ENCODE results near the gene TXNDC8. TPM values are rescaled to one million over a fixed set of nuclear protein-coding genes. Genes with fewer than 3 reads are reported as not detected.

The TXNDC8 gene
- total RNA-seq, 1 donor from 2014 or later: not detected

- H3K27ac ChIP-seq: peak overlapping the region; percentile 95
- TF ChIP-seq CTCF (IDR thresholded peaks at IDR 0.05) (no peak), POLR2A (IDR thresholded peaks at IDR 0.05) (peak in 1 of 2 donors; percentile 33), POLR2AphosphoS5 (IDR thresholded peaks at IDR 0.05; ENCODE audit: insufficient read depth in 1 of 2, low read depth in 1 of 2) (peak in 1 of 2 donors; percentile 73)
- no peaks in the 10 kb centered on the region for H3K27me3 ChIP-seq
- no peaks in the 10 kb centered on the region for H3K9me3 ChIP-seq
- intact Hi-C loops (cut with DNase I): no loop called here
- DNase-seq (ENCODE audit: extremely low spot score in 2 of 2): peak in 1 of 2 donors; percentile 90
- H3K36me3 ChIP-seq: peaks cover 0 to under 1% of the 10 kb centered on the region in 2 donors
- H3K4me3 ChIP-seq: peak overlapping the region; percentile 69 to 96
- H3K4me1 ChIP-seq: peaks cover 45% of the 10 kb centered on the region
Measured at GRCh38 chr9:110255463-110256379, 81.9 kb downstream of the TXNDC8 start.

GRCh38 chr9:110255034-110255462 is 82.6 kb downstream of the TXNDC8 start:
- no peak for DNase-seq (ENCODE audit: extremely low spot score in 2 of 2)
- intact Hi-C loops (cut with DNase I): no loop called here
- Histone ChIP-seq H3K4me3 (peak overlapping the region; percentile 69 to 96), H3K27me3 (no peaks in the 10 kb centered on the region), H3K36me3 (peaks cover 0 to 7% of the 10 kb centered on the region in 2 donors), H3K4me1 (peaks cover 45% of the 10 kb centered on the region), H3K27ac (peak overlapping the region; percentile 95), H3K9me3 (no peaks in the 10 kb centered on the region)
- no peak for TF ChIP-seq POLR2A (IDR thresholded peaks at IDR 0.05)
- TF ChIP-seq CTCF (IDR thresholded peaks at IDR 0.05): no peak
- TF ChIP-seq POLR2AphosphoS5 (IDR thresholded peaks at IDR 0.05; ENCODE audit: insufficient read depth in 1 of 2, low read depth in 1 of 2): no peak

- intact Hi-C loops (cut with DNase I): no loop called here
Measured at GRCh38 chr9:110254500-110254899, 83.2 kb downstream of the TXNDC8 start.

More at GRCh38 chr9:110254500-110254899, 83.2 kb downstream of the TXNDC8 start:
- DNase-seq (ENCODE audit: extremely low spot score in 2 of 2): no peak
- Histone ChIP-seq H3K27ac (peak overlapping the region; percentile 95), H3K27me3 (no peaks in the 10 kb centered on the region), H3K4me3 (peak overlapping the region; percentile 69 to 96), H3K4me1 (peaks cover 45% of the 10 kb centered on the region), H3K36me3 (peaks cover 0 to 13% of the 10 kb centered on the region in 2 donors), H3K9me3 (no peaks in the 10 kb centered on the region)
- TF ChIP-seq POLR2A (IDR thresholded peaks at IDR 0.05) (no peak), POLR2AphosphoS5 (IDR thresholded peaks at IDR 0.05; ENCODE audit: insufficient read depth in 1 of 2, low read depth in 1 of 2) (no peak), CTCF (IDR thresholded peaks at IDR 0.05) (no peak)

Small RNA genes lying within 50 kb of the gene (small RNA-seq; reads per million reads assigned to genes)
- not detected for gene RNU6-1039P

Other genes starting within 250 kb of the TXNDC8 start
- gene C9orf152, start 129.7 kb downstream of the TXNDC8 start, total RNA-seq: 0.49 TPM
- 162 TPM for gene TXN, start 81.4 kb downstream of the TXNDC8 start, total RNA-seq
- 84.5 TPM for gene SVEP1, start 241.9 kb upstream of the TXNDC8 start, total RNA-seq

Data from vagina (tissue), 2 donors.